ENCODE data around the gene ZNF823. TPM values are rescaled to one million over a fixed set of nuclear protein-coding genes. Genes with fewer than 3 reads are reported as not detected.

The ZNF823 gene
- total and polyA plus RNA-seq, 2 donors (not counting 1 experiment from before 2014, with no cell fraction given): 1.8 to 5.1 TPM

DNA sequence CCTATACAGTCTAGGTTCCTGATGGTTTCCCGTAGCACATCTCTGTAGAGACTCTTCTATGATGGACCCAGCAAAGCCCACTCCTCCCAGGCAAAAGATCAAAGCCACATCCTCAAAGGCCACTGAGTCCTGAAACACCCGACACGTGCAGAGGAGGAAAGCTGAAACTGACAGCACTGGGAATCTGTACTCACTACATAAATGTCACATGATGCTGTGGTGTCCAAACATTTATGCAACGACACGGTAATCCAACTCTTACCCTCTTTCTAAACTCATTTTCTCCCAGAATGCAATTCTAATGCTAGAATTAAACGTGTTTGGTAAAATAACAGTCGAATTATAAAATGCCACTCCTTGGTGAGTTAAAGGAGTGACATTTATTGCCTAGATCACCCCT is 21.1 kb upstream of the ZNF823 start:
- no peaks in the 10 kb centered on the region for H3K79me2 ChIP-seq (ENCODE audit: control insufficient read depth, insufficient read depth, low read length)
- DNase-seq (no peak), ATAC-seq (ENCODE audit: low read depth) (no peak)
- Mint-ChIP-seq H3K4me3 (no peak overlapping the region), H3K9me3 (ENCODE audit: insufficient read depth) (peaks cover 21% of the 10 kb centered on the region), H3K4me1 (no peaks in the 10 kb centered on the region), H3K27me3 (peaks cover 19% of the 10 kb centered on the region), H3K27ac (no peak overlapping the region)
- intact Hi-C loops (cut with micrococcal nuclease): no loop called here
- H3K4me1 ChIP-seq (ENCODE audit: control insufficient read depth in 2 of 2, insufficient read depth in 2 of 2, low read length in 2 of 2): no peaks in the 10 kb centered on the region
- CTCF ChIA-PET: no interaction called here
- H3K4me2 ChIP-seq (replicated peaks; ENCODE audit: low read depth, low read length, poor library complexity, severe bottlenecking): no peak overlapping the region
- 85% methylated on average over 3 of the region's 7 CpGs for WGBS (ENCODE audit: insufficient coverage)
- no peak overlapping the region for H2AFZ ChIP-seq (ENCODE audit: insufficient read depth, low read depth, low read length, poor library complexity, severe bottlenecking)
- TF ChIP-seq EZH2 (IDR thresholded peaks at IDR 0.05; ENCODE audit: borderline replicate concordance, insufficient read depth, low read depth, low read length, poor library complexity, severe bottlenecking) (no peak), CTCF (IDR thresholded peaks at IDR 0.05) (no peak)
- no peaks in the 10 kb centered on the region for H3K27me3 ChIP-seq (replicated peaks in 1 of 4; ENCODE audit: control extremely low read depth in 1 of 4, control insufficient read depth in 3 of 4, insufficient read depth in 4 of 4, low read length in 3 of 4)
- no peaks in the 10 kb centered on the region for H4K20me1 ChIP-seq (ENCODE audit: control insufficient read depth, insufficient read depth, low read length, poor library complexity, severe bottlenecking)
- H3K9ac ChIP-seq (ENCODE audit: low read length): no peak overlapping the region
- no peak overlapping the region for H3K27ac ChIP-seq (ENCODE audit: low read length in 2 of 2)
- no peaks in the 10 kb centered on the region for H3K36me3 ChIP-seq (replicated peaks in 1 of 2; ENCODE audit: control extremely low read depth in 1 of 2, control insufficient read depth in 1 of 2, extremely low read depth in 1 of 2, insufficient read depth in 2 of 2, low read length in 1 of 2)
- POLR2A ChIA-PET: no interaction called here
- H3K9me3 ChIP-seq (ENCODE audit: control extremely low read depth in 1 of 3, control insufficient read depth in 2 of 3, insufficient read depth in 1 of 3, low read length in 2 of 3): peaks cover 9 to 27% (median 18%) of the 10 kb centered on the region in 3 donors
- H3K4me3 ChIP-seq (ENCODE audit: control extremely low read depth in 1 of 5, extremely low read depth in 1 of 5, insufficient read depth in 1 of 5, low read depth in 2 of 5, low read length in 4 of 5): no peak overlapping the region

GRCh38 chr19:11756965-11757364 is 18.2 kb upstream of the ZNF823 start:
- no peak overlapping the region for H3K4me2 ChIP-seq (replicated peaks; ENCODE audit: low read depth, low read length, poor library complexity, severe bottlenecking)
- ATAC-seq (ENCODE audit: low read depth): no peak
- no peaks in the 10 kb centered on the region for H4K20me1 ChIP-seq (ENCODE audit: control insufficient read depth, insufficient read depth, low read length, poor library complexity, severe bottlenecking)
- peaks cover 9 to 25% (median 11%) of the 10 kb centered on the region in 3 donors for H3K9me3 ChIP-seq (ENCODE audit: control extremely low read depth in 1 of 3, control insufficient read depth in 2 of 3, insufficient read depth in 1 of 3, low read length in 2 of 3)
- H3K36me3 ChIP-seq (replicated peaks in 1 of 2; ENCODE audit: control extremely low read depth in 1 of 2, control insufficient read depth in 1 of 2, extremely low read depth in 1 of 2, insufficient read depth in 2 of 2, low read length in 1 of 2): no peaks in the 10 kb centered on the region
- no peaks in the 10 kb centered on the region for H3K4me1 ChIP-seq (ENCODE audit: control insufficient read depth in 2 of 2, insufficient read depth in 2 of 2, low read length in 2 of 2)
- no peaks in the 10 kb centered on the region for H3K27me3 ChIP-seq (replicated peaks in 1 of 4; ENCODE audit: control extremely low read depth in 1 of 4, control insufficient read depth in 3 of 4, insufficient read depth in 4 of 4, low read length in 3 of 4)
- no peak for TF ChIP-seq CTCF (IDR thresholded peaks at IDR 0.05)
- no peak for TF ChIP-seq EZH2 (IDR thresholded peaks at IDR 0.05; ENCODE audit: borderline replicate concordance, insufficient read depth, low read depth, low read length, poor library complexity, severe bottlenecking)
- no peak overlapping the region for H3K4me3 ChIP-seq (ENCODE audit: control extremely low read depth in 1 of 5, extremely low read depth in 1 of 5, insufficient read depth in 1 of 5, low read depth in 2 of 5, low read length in 4 of 5)
- no peak overlapping the region for H3K27ac ChIP-seq (ENCODE audit: low read length in 2 of 2)
- H3K4me3 Mint-ChIP-seq: no peak overlapping the region
- H3K9me3 Mint-ChIP-seq (ENCODE audit: insufficient read depth): peaks cover 22% of the 10 kb centered on the region
- POLR2A ChIA-PET: no interaction called here
- CTCF ChIA-PET: no interaction called here
- H3K9ac ChIP-seq (ENCODE audit: low read length): no peak overlapping the region
- no peaks in the 10 kb centered on the region for H3K4me1 Mint-ChIP-seq
- H2AFZ ChIP-seq (ENCODE audit: insufficient read depth, low read depth, low read length, poor library complexity, severe bottlenecking): no peak overlapping the region
- intact Hi-C loops (cut with micrococcal nuclease): no loop called here
- H3K79me2 ChIP-seq (ENCODE audit: control insufficient read depth, insufficient read depth, low read length): no peaks in the 10 kb centered on the region
- DNase-seq: no peak
- WGBS (ENCODE audit: insufficient coverage): no CpG with 5 or more reads among the region's 1 CpG
- H3K27ac Mint-ChIP-seq: no peak overlapping the region
- H3K27me3 Mint-ChIP-seq: peaks cover 34% of the 10 kb centered on the region

Data from B cell (primary cell).